HG02943 (cell line): ENCODE measurements around the gene IFT172.
"Not testable (repeated sequence)": the region's sequence is repeated elsewhere in the genome, so short reads cannot be mapped to it uniquely, and the experiment has no call there.

Experiments
- ATAC-seq: cut with Tn5 transposase; IDR thresholded peaks from one replicate; pipeline ENCODE4 v1.9.1; 2021; ENCODE audit warnings: mild to moderate bottlenecking, low read depth, moderate library complexity; ENCODE audit not compliant: unreplicated experiment

Gene IFT172

DNA sequence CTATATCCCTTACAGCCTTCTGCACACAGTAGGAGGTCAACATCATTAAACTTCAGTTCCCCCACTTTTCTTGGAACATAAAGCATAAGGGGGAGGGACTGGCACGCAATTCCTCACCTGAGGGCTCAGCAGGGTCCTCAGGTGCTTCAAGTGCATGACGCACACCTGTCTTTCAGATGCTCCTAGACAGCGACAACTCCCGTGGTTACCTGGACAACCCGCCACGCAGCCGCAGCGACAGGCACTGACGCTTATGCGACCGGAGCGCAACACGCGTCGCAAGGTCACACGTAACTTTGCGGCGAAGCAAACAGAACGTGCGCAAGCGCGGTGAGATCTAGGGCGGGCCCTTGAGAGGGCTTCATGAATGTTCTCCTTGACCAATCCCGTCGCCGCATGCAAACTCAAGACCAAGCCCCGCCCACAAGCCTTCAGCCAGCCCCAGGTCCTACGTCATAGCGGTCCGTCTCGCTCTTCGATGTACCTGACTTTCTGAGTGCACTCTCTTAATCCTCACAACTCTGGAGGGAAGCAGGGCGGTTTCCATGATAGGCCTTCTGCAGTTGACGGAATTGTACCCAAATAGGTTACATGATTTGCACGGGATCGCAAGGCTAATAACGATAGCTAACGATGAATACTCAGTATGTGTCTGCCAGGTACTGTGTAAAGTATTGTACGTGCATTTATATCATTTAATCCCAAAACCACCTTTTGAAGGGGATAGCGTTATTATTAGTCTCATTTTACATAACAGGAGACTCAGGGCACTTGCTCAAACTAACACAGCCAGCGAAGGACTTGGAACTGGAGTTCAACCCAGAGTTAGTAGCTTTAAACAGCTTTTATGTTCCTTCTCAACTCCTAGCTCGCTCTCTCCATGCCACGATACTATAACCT lies at the start of gene IFT172:
IFT172 (minus strand) TSS at position 246 of the 900 bp plus-strand sequence; CDS start at position 156, 90 bp downstream.
- ATAC-seq = peak; percentile 88

DNA sequence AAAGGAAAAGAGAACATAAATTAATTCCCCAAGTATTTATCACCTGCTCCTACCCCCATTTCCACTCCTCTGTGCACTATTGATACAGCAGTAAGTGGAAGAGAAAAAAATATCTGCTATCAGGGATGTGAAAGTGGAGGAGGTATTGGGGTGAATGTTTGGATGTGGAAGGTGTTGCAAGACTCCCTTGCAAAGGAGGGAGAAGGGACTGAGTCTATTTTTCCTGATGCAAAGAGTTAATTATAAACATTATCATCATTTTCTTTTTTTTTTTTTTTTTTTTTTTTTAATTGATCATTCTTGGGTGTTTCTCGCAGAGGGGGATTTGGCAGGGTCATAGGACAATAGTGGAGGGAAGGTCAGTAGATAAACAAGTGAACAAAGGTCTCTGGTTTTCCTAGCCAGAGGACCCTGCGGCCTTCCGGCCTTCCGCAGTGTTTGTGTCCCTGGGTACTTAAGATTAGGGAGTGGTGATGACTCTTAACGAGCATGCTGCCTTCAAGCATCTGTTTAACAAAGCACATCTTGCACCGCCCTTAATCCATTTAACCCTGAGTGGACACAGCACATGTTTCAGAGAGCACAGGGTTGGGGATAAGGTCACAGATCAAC lies 49.4 kb upstream of the IFT172 start:
- ATAC-seq = not testable (repeated sequence)

DNA sequence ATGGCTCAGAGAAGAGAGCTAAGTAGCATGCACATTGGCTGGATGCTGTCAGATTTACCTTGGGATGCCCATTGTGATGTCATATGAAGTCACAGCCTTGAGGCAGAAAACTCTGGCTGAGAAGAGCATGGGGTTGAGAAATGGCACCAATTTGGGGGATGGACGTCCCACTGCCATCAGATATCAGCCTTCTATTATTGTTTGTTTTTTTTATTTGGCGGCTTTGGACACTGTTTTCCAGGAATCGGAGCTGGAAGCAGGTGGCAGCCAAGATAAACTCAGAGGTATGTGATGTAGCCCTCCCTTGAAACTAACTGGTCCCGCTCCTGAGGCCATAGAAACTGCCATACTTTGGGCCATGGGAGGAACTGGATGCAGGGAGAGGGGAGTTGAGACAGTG lies 47.7 kb upstream of the IFT172 start:
- ATAC-seq = no peak

GRCh38 chr2:27531983-27532382 lies 42.4 kb upstream of the IFT172 start:
- no peak for ATAC-seq

DNA sequence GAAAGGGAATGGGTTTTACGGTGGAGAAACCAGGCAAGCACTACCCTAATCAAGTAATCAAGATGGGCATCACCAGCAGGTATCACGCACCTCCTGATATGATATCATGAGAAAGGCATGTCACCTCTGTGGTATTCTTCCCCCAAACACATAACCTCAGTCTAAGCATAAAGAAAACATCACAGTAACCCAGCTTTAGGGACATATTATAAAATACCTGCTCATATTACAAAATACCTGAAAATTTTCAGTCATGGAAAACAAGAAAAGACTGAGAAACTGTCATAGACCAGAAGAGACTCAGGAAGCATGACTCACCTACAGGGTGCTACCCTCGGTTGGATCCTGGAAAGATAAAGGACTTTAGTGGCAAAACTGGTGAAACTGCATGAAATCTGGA lies 37.6 kb upstream of the IFT172 start:
- ATAC-seq = no peak

DNA sequence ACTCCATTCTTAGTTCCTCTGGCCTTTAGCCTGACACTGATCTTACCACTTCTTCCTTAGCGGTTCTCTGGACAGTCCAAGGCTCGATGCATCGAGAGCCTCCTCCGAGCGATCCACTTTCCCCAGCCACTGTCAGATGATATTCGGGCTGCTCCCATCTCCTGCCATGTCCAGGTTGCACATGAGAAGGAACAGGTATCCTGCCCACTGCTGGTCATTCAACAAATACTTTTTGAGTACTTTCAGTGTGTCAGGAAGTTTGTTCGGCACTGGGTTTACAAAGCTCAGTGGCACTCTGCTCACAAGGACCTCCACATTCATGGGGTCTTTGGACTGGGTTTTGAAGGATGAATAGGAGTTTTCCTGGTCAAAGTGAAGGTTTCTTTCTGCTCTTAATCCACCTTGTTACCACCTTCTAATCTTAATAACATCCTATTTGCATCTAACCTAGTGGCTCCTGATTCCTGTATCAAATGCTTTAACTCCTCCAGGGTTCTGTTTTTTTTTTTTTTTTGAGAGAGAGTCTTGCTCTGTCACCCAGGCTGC lies 32.9 kb upstream of the IFT172 start:
- ATAC-seq = no peak

DNA sequence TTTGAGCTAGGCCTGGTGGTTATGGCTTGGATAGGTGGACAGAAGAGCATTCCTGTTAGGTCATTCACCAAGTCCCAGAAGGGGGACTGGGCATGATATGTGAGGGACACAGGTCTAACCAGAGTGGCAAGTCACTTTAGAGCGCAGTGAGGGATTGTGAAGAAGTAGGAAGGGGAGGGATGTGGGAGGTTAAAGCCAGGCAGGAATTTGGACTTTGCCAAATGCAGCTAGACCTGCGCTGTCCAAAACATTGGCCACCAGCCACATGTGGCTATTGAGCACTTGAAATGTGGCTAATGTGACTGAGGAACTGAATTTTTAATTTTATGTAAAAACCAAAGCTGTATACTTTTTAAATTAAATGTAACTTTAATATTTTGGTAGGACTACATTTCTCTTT lies 30.8 kb upstream of the IFT172 start:
- ATAC-seq = no peak

- no peak for ATAC-seq
These were observed 29.2 kb upstream of the IFT172 start for GRCh38 chr2:27518782-27519113.

- no peak for ATAC-seq
These were observed 28.7 kb upstream of the IFT172 start for GRCh38 chr2:27518113-27518781.

GRCh38 chr2:27509326-27509725 lies 19.8 kb upstream of the IFT172 start:
- ATAC-seq = no peak

GRCh38 chr2:27507293-27507692 lies 17.8 kb upstream of the IFT172 start:
- no peak for ATAC-seq

DNA sequence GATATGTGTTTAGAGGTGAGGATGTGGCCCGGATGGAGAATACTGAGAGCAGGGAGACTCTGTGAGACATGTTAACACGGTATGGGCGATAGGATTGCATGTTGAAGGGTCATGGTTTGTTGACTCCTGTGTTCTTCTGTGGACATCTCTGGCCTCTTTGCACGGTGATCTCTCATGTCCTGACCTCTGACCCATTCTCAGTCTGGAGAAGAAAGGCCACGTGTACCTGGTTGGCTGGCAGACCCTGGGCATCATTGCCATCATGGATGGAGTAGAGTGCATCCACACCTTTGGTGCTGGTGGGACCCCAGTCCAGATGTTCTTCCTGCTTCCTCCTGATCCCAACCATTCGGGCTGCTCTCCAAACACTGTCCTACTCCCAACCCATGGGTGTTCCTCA lies 17.0 kb upstream of the IFT172 start:
- no peak for ATAC-seq

DNA sequence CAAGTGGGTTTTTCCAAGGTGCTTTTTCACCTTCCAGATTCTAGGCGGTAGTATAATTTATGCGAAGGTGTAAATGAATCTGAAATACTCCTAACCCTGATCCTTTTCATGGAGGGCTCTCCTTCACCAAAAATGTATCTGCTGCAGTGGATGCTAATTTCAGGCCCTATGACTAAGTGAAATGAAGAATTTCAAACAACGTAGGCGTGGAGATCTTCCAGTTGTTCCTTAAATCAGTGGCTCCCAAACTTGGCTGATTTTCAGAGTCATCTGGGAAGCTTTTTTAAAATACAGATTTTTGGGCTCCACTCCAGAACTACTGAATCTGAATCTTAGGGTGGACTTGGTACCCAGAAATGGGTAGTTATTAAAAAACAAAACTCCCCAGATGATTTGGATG lies 12.6 kb upstream of the IFT172 start:
- no peak for ATAC-seq

DNA sequence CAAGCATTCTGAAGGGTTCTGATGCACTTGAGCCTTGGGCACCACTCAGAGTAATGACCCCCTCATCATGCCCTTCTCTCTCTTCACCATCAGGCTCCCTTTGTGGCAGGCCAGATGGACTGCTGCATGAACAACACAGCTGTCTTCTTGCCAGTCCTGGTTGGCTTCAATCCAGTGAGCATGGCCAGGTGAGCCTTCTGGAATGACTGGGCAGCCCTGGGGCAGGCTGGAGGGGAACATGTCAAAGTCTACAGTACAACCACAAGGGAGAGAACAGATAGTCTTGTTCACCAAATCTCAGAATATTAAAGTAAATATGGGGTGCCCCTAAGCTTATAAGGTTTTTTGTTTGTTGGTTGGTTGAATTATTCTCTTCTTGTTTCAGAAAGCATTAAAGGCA lies 11.5 kb upstream of the IFT172 start:
- no peak for ATAC-seq

- no peak for ATAC-seq
These were observed 9.4 kb upstream of the IFT172 start for GRCh38 chr2:27498975-27499374.

GRCh38 chr2:27497288-27497627 lies 7.7 kb upstream of the IFT172 start:
- ATAC-seq = no peak

GRCh38 chr2:27496357-27497287 lies 7.1 kb upstream of the IFT172 start, which contains the start of gene GCKR:
TSS of gene GCKR (plus strand) at chr2:27496839. CDS start at chr2:27496905, 66 bp downstream.
- ATAC-seq = no peak

- no peak for ATAC-seq
These were observed 6.4 kb upstream of the IFT172 start for GRCh38 chr2:27495840-27496356.

DNA sequence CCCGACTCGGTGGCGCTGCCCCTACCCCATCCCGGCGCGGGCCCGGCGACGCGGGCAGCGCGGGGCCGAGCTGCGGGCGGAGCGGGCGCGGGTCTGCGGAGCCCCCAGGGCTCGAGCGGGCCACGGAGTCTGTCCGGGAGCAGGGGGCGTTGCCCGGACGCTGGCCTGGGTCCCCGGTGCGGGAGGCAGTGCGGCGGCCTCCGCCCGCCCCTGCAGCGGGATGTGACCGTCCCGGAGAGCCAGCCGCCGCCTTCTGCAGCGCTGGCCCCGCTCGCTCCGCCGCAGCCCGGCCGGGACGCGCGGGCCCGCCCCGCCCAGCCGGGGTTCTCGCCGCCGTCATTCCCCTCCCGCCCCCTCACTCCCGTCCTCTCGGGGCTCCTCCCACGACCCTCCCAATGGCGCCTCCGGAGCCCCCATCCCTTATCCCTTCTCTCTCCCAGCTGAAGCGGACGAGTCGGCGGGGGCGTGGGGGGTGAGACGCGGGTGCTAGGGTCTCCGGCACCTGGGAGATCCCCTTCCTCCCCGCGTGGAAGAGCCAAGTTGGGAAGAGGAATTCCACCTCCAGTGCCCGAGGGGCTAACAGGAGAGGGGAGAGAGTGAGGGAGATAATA lies 5.5 kb upstream of the IFT172 start, which contains the start of gene FNDC4:
FNDC4 (minus strand) TSS at position 257 of the 611 bp plus-strand sequence. CDS start 521 bp downstream, outside the sequence.
- no peak for ATAC-seq
